SK-N-SH (cell line): ENCODE measurements around the gene RPS27L.

Experiments used
- EP300 ChIP-seq, 2 experiments: IDR thresholded peaks; 2 replicates each; pipeline versions ENCODE4 v1.4.0 to v1.6.1; 2012; ENCODE audit warnings: borderline replicate concordance in 1 of 2, low read depth in 1 of 2, low read length in 1 of 2
- EZH2phosphoT487 ChIP-seq: fragments of 200-600 bp; sonication (generic); IDR thresholded peaks from 2 replicates; pipeline ENCODE4 v1.6.1; 2017; ENCODE audit warnings: low read depth, mixed run types, mild to moderate bottlenecking, antibody characterized with exemption, moderate library complexity, borderline replicate concordance
- GATA2 ChIP-seq: sonication (generic); formaldehyde crosslinking; IDR thresholded peaks from 2 replicates; pipeline ENCODE4 v1.5.0; 2020; ENCODE audit warnings: mild to moderate bottlenecking, missing genetic modification reagents
- SIN3A ChIP-seq: IDR thresholded peaks from 2 replicates; pipeline ENCODE4 v1.6.1; 2012; ENCODE audit warnings: low read depth, mild to moderate bottlenecking, low read length, moderate library complexity, borderline replicate concordance
- TF ChIP-seq, protein P1 (sequence below): IDR thresholded peaks from 2 replicates; pipeline ENCODE4 v1.6.1; 2012; ENCODE audit warnings: mild to moderate bottlenecking, low read depth, low read length, moderate library complexity
- TF ChIP-seq, protein P2 (sequence below): fragments of 200-600 bp; sonication (generic); IDR thresholded peaks from 2 replicates; pipeline ENCODE4 v1.6.1; 2017; ENCODE audit warnings: antibody characterized with exemption, mild to moderate bottlenecking, moderate library complexity

DNA sequence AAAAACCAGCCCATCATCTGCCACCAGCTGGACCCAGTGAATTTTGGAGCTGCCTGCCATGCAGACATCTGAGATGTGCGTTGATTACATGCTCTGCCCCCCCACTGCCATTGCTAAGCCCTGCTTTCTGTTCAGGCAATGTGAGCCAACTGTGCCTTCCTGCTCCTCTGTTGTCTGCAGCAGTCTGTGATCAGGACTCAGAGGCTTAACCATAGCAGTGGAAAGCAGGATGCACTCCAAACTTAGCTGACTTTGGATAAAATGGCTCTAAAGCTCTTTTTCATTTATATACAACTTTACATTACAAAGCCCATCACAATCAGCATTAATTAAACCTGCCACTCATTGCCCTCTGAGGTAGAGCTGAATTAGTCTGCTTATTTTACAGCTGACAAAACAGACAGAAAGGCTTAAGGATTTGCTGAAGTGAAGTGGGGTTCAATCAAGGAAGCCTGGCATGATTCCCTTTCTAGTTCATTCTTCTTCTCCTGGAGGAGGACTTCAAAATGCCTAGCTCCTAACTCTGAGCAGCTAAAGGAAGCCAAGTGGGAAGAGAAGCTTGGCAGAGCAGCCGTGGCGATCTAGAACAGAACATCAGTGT lies 15.7 kb upstream of the RPS27L start:
- no peak for TF ChIP-seq EZH2phosphoT487
- TF ChIP-seq SIN3A, result no peak
- TF ChIP-seq, protein P1, sequence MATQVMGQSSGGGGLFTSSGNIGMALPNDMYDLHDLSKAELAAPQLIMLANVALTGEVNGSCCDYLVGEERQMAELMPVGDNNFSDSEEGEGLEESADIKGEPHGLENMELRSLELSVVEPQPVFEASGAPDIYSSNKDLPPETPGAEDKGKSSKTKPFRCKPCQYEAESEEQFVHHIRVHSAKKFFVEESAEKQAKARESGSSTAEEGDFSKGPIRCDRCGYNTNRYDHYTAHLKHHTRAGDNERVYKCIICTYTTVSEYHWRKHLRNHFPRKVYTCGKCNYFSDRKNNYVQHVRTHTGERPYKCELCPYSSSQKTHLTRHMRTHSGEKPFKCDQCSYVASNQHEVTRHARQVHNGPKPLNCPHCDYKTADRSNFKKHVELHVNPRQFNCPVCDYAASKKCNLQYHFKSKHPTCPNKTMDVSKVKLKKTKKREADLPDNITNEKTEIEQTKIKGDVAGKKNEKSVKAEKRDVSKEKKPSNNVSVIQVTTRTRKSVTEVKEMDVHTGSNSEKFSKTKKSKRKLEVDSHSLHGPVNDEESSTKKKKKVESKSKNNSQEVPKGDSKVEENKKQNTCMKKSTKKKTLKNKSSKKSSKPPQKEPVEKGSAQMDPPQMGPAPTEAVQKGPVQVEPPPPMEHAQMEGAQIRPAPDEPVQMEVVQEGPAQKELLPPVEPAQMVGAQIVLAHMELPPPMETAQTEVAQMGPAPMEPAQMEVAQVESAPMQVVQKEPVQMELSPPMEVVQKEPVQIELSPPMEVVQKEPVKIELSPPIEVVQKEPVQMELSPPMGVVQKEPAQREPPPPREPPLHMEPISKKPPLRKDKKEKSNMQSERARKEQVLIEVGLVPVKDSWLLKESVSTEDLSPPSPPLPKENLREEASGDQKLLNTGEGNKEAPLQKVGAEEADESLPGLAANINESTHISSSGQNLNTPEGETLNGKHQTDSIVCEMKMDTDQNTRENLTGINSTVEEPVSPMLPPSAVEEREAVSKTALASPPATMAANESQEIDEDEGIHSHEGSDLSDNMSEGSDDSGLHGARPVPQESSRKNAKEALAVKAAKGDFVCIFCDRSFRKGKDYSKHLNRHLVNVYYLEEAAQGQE, result no peak
- TF ChIP-seq EP300 (IDR thresholded peaks at IDR 0.05; ENCODE audit: borderline replicate concordance in 1 of 2, low read depth in 1 of 2, low read length in 1 of 2), result no peak
- TF ChIP-seq GATA2 (CRISPR knock-in tag), result no peak
- TF ChIP-seq, protein P2, sequence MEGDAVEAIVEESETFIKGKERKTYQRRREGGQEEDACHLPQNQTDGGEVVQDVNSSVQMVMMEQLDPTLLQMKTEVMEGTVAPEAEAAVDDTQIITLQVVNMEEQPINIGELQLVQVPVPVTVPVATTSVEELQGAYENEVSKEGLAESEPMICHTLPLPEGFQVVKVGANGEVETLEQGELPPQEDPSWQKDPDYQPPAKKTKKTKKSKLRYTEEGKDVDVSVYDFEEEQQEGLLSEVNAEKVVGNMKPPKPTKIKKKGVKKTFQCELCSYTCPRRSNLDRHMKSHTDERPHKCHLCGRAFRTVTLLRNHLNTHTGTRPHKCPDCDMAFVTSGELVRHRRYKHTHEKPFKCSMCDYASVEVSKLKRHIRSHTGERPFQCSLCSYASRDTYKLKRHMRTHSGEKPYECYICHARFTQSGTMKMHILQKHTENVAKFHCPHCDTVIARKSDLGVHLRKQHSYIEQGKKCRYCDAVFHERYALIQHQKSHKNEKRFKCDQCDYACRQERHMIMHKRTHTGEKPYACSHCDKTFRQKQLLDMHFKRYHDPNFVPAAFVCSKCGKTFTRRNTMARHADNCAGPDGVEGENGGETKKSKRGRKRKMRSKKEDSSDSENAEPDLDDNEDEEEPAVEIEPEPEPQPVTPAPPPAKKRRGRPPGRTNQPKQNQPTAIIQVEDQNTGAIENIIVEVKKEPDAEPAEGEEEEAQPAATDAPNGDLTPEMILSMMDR, result no peak
